Mesendoderm (in vitro differentiated cells): ENCODE data around the gene NBEAL2.

ENCODE experiments used
- DNase-seq: peaks from one replicate; pipeline ENCODE4 v3.0.0; 2013
- H2AK5ac ChIP-seq: 2 replicates; pipeline ENCODE4 v1.6.1; 2013; ENCODE audit warnings: low read length, inconsistent platforms
- H2BK120ac ChIP-seq: 2 replicates; pipeline ENCODE4 v1.6.1; 2013; ENCODE audit warnings: low read depth, mild to moderate bottlenecking, low read length, moderate library complexity, mixed read lengths
- H2BK15ac ChIP-seq: replicated peaks from 2 replicates; pipeline ENCODE4 v1.6.1; 2013; ENCODE audit warnings: low read depth, mild to moderate bottlenecking, moderate library complexity
- H2BK5ac ChIP-seq: 2 replicates; pipeline ENCODE4 v1.6.1; 2013; ENCODE audit warnings: low read length, inconsistent platforms
- H3K18ac ChIP-seq: 2 replicates; pipeline ENCODE4 v1.6.1; 2013; ENCODE audit warnings: mild to moderate bottlenecking, low read length, mixed read lengths
- H3K23ac ChIP-seq: one replicate; pipeline ENCODE4 v1.6.1; 2013; ENCODE audit warnings: low read length
- H3K27ac ChIP-seq: 2 replicates; pipeline ENCODE4 v1.5.1; 2013; ENCODE audit warnings: low read depth, mild to moderate bottlenecking, inconsistent platforms, low read length, moderate library complexity
- H3K27me3 ChIP-seq: 2 replicates; pipeline ENCODE4 v1.6.1; 2013; ENCODE audit warnings: low read length, control low read depth, mild to moderate bottlenecking, inconsistent platforms; ENCODE audit not compliant: insufficient read depth, poor library complexity
- H3K36me3 ChIP-seq: 2 replicates; pipeline ENCODE4 v1.6.1; 2013; ENCODE audit warnings: low read length, inconsistent platforms; ENCODE audit not compliant: control insufficient read depth, insufficient read depth
- H3K4ac ChIP-seq: one replicate; pipeline ENCODE4 v1.6.1; 2013; ENCODE audit warnings: low read depth, mild to moderate bottlenecking, low read length, moderate library complexity
- H3K4me1 ChIP-seq: 2 replicates; pipeline ENCODE4 v1.6.1; 2013; ENCODE audit warnings: low read depth, low read length, inconsistent platforms; ENCODE audit not compliant: control insufficient read depth
- H3K4me2 ChIP-seq: 2 replicates; pipeline ENCODE4 v1.6.1; 2013; ENCODE audit warnings: low read length
- H3K4me3 ChIP-seq: 2 replicates; pipeline ENCODE4 v1.5.1; 2013; ENCODE audit warnings: mild to moderate bottlenecking, low read length
- H3K56ac ChIP-seq: one replicate; pipeline ENCODE4 v1.6.1; 2013; ENCODE audit warnings: low read length
- H3K79me1 ChIP-seq: 2 replicates; pipeline ENCODE4 v1.6.1; 2013; ENCODE audit warnings: low read length, inconsistent platforms
- H3K79me2 ChIP-seq: 2 replicates; pipeline ENCODE4 v1.6.1; 2013; ENCODE audit warnings: mild to moderate bottlenecking, low read length; ENCODE audit not compliant: control insufficient read depth, insufficient read depth
- H3K9ac ChIP-seq: 2 replicates; pipeline ENCODE4 v1.6.1; 2013; ENCODE audit warnings: low read length, inconsistent platforms
- H4K5ac ChIP-seq: one replicate; pipeline ENCODE4 v1.6.1; 2013; ENCODE audit warnings: low read length
- H4K8ac ChIP-seq: one replicate; pipeline ENCODE4 v1.6.1; 2013; ENCODE audit warnings: low read depth, mild to moderate bottlenecking, control low read depth, low read length, moderate library complexity
- WGBS: extraction: QIAGEN DNeasy Blood & Tissue Kit; methylation state at CpG from one replicate; pipeline ENCODE4 v1.1.7; 2013; ENCODE audit warnings: low lambda C conversion rate, missing lambda C conversion rate; ENCODE audit not compliant: insufficient coverage; ENCODE audit errors: extremely low coverage; 5-methylcytosine and 5-hydroxymethylcytosine counted together

The NBEAL2 gene

GRCh38 chr3:46999516-47000197 lies 20.2 kb downstream of the NBEAL2 start:
- Histone ChIP-seq H3K79me2 (no peaks in the 10 kb centered on the region), H4K8ac (no peak overlapping the region), H2BK15ac (no peak overlapping the region), H3K27me3 (no peaks in the 10 kb centered on the region), H2BK5ac (no peak overlapping the region), H3K4me2 (no peak overlapping the region), H2BK120ac (no peak overlapping the region), H3K27ac (no peak overlapping the region), H3K23ac (no peak overlapping the region), H3K56ac (no peak overlapping the region), H3K9ac (no peak overlapping the region), H3K4me1 (no peaks in the 10 kb centered on the region), H3K79me1 (no peaks in the 10 kb centered on the region), H2AK5ac (no peak overlapping the region), H3K36me3 (no peaks in the 10 kb centered on the region), H3K4me3 (no peak overlapping the region), H3K18ac (no peak overlapping the region), H4K5ac (no peak overlapping the region), H3K4ac (no peak overlapping the region)
- no peak for DNase-seq
- no CpG with 5 or more reads among the region's 14 CpGs for WGBS

- Histone ChIP-seq H2BK5ac (no peak overlapping the region), H3K4ac (no peak overlapping the region), H3K79me1 (no peaks in the 10 kb centered on the region), H3K4me3 (no peak overlapping the region), H2BK120ac (no peak overlapping the region), H3K27ac (no peak overlapping the region), H3K18ac (no peak overlapping the region), H4K5ac (no peak overlapping the region), H3K79me2 (no peaks in the 10 kb centered on the region), H3K36me3 (no peaks in the 10 kb centered on the region), H2BK15ac (no peak overlapping the region), H4K8ac (no peak overlapping the region), H3K23ac (no peak overlapping the region), H3K4me2 (no peak overlapping the region), H3K9ac (no peak overlapping the region), H3K4me1 (no peaks in the 10 kb centered on the region), H3K56ac (no peak overlapping the region), H3K27me3 (no peaks in the 10 kb centered on the region), H2AK5ac (no peak overlapping the region)
- no peak for DNase-seq
- WGBS, result no CpG with 5 or more reads among the region's 10 CpGs
Measured at GRCh38 chr3:47000198-47000815, 20.8 kb downstream of the NBEAL2 start.

GRCh38 chr3:47000922-47001730 lies 21.7 kb downstream of the NBEAL2 start:
- Histone ChIP-seq H3K4me1 (no peaks in the 10 kb centered on the region), H3K23ac (no peak overlapping the region), H3K27me3 (no peaks in the 10 kb centered on the region), H2AK5ac (no peak overlapping the region), H3K27ac (no peak overlapping the region), H3K18ac (no peak overlapping the region), H2BK120ac (no peak overlapping the region), H3K9ac (no peak overlapping the region), H2BK15ac (no peak overlapping the region), H4K5ac (no peak overlapping the region), H3K4me2 (no peak overlapping the region), H2BK5ac (no peak overlapping the region), H3K4me3 (no peak overlapping the region), H3K36me3 (no peaks in the 10 kb centered on the region), H3K4ac (no peak overlapping the region), H4K8ac (no peak overlapping the region), H3K79me2 (no peaks in the 10 kb centered on the region), H3K56ac (no peak overlapping the region), H3K79me1 (no peaks in the 10 kb centered on the region)
- DNase-seq, result no peak
- no CpG with 5 or more reads among the region's 25 CpGs for WGBS

GRCh38 chr3:47001731-47002170 lies 22.3 kb downstream of the NBEAL2 start:
- no CpG with 5 or more reads among the region's 16 CpGs for WGBS
- Histone ChIP-seq H4K8ac (no peak overlapping the region), H3K56ac (no peak overlapping the region), H3K4me1 (no peaks in the 10 kb centered on the region), H3K18ac (no peak overlapping the region), H2AK5ac (no peak overlapping the region), H4K5ac (no peak overlapping the region), H3K79me1 (no peaks in the 10 kb centered on the region), H3K4ac (no peak overlapping the region), H3K9ac (no peak overlapping the region), H3K36me3 (no peaks in the 10 kb centered on the region), H2BK5ac (no peak overlapping the region), H3K23ac (no peak overlapping the region), H3K4me3 (no peak overlapping the region), H3K4me2 (no peak overlapping the region), H3K27ac (no peak overlapping the region), H3K79me2 (no peaks in the 10 kb centered on the region), H3K27me3 (no peaks in the 10 kb centered on the region), H2BK15ac (no peak overlapping the region), H2BK120ac (no peak overlapping the region)
- DNase-seq, result no peak

- Histone ChIP-seq H2BK120ac (no peak overlapping the region), H3K4ac (no peak overlapping the region), H4K5ac (no peak overlapping the region), H2BK5ac (no peak overlapping the region), H3K4me2 (no peak overlapping the region), H3K79me1 (no peaks in the 10 kb centered on the region), H3K4me1 (no peaks in the 10 kb centered on the region), H3K27me3 (no peaks in the 10 kb centered on the region), H3K18ac (no peak overlapping the region), H3K9ac (no peak overlapping the region), H2BK15ac (no peak overlapping the region), H3K79me2 (no peaks in the 10 kb centered on the region), H3K56ac (no peak overlapping the region), H4K8ac (no peak overlapping the region), H3K36me3 (no peaks in the 10 kb centered on the region), H3K4me3 (no peak overlapping the region), H3K23ac (no peak overlapping the region), H2AK5ac (no peak overlapping the region), H3K27ac (no peak overlapping the region)
- no CpG with 5 or more reads among the region's 35 CpGs for WGBS
- DNase-seq, result peak; percentile 67
Measured at GRCh38 chr3:47002171-47003055, 22.9 kb downstream of the NBEAL2 start.
